ENCODE results near the gene SLC5A1. TPM values are rescaled to one million over a fixed set of nuclear protein-coding genes. Genes with fewer than 3 reads are reported as not detected.

SLC5A1 gene
- total and polyA plus RNA-seq, 3 donors from 2014 or later: 3.5 to 4.8 (median 4.0) TPM

GRCh38 chr22:32048069-32048468 lies 5.0 kb downstream of the SLC5A1 start:
- TF ChIP-seq CTCF (IDR thresholded peaks at IDR 0.05): no peak
- TF ChIP-seq POLR2A (IDR thresholded peaks at IDR 0.05): no peak
- no peak for DNase-seq
- Histone ChIP-seq H3K4me3 (no peak overlapping the region), H3K4me1 (no peaks in the 10 kb centered on the region), H3K36me3 (ENCODE audit: low read depth, missing control alignments) (no peaks in the 10 kb centered on the region), H3K9me3 (no peaks in the 10 kb centered on the region), H3K27ac (no peak overlapping the region), H3K27me3 (no peaks in the 10 kb centered on the region)
- intact Hi-C loops (cut with DNase I; ENCODE audit: low total_unique reads): no loop called here
- 43 to 66% methylated on average over 2 of the region's 2 CpGs for WGBS, 2 donors

DNA sequence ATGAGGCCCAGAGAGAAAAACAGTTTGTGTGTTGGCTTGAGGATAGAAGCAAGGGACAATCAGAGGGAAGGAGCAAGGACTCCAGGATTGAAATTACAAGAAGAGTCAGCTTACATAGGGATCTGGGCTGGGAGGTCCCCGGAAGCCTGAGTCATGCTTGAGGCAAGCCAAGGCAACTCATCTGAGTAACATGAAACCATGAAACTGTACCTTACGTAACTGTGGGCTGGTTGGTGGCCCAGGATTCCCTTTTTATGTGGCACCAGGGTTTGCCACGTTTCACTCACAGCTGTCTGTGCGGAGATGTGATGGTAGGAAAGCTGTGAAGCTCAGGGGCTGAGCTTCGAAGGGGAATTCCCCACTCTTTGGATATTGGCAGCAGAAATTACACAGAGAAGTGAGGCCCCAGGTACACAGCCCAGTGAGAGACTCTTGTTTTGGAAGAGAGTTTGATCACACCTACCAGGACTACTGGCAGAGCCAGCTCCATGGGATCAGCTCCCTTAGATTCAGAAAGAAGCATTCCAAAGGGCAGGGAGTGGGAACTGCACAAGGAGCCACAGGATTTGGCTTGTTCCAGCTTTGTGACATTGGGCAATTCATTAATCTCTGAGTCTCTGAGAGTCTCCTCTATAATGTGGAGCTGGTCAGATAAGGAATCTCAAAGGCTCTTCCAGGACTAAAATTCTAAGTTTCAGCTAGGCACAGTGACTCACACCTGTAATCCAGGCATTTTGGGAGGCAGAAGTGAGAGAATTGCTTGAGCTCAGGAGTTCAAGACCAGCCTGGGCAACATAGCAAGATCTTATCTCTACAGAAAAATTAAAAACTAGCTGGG lies 7.8 kb downstream of the SLC5A1 start:
- Histone ChIP-seq H3K27me3 (no peaks in the 10 kb centered on the region), H3K36me3 (ENCODE audit: low read depth, missing control alignments) (no peaks in the 10 kb centered on the region), H3K9me3 (no peaks in the 10 kb centered on the region), H3K27ac (no peak overlapping the region), H3K4me3 (no peak overlapping the region), H3K4me1 (no peaks in the 10 kb centered on the region)
- 73 to 79% methylated on average over 5 of the region's 5 CpGs for WGBS, 2 donors
- TF ChIP-seq POLR2A (IDR thresholded peaks at IDR 0.05) (no peak), CTCF (IDR thresholded peaks at IDR 0.05) (no peak)
- DNase-seq: peak; percentile 19
- intact Hi-C loops (cut with DNase I; ENCODE audit: low total_unique reads): no loop called here

GRCh38 chr22:32052244-32052643 lies 9.2 kb downstream of the SLC5A1 start:
- intact Hi-C loops (cut with DNase I; ENCODE audit: low total_unique reads): no loop called here
- 84 to 88% methylated on average over 2 of the region's 2 CpGs for WGBS, 2 donors
- TF ChIP-seq POLR2A (IDR thresholded peaks at IDR 0.05) (no peak), CTCF (IDR thresholded peaks at IDR 0.05) (no peak)
- no peak overlapping the region for H3K27ac ChIP-seq
- no peak for DNase-seq
- H3K27me3 ChIP-seq: no peaks in the 10 kb centered on the region
- H3K4me1 ChIP-seq: no peaks in the 10 kb centered on the region
- no peak overlapping the region for H3K4me3 ChIP-seq
- H3K9me3 ChIP-seq: no peaks in the 10 kb centered on the region
- no peaks in the 10 kb centered on the region for H3K36me3 ChIP-seq (ENCODE audit: low read depth, missing control alignments)

DNA sequence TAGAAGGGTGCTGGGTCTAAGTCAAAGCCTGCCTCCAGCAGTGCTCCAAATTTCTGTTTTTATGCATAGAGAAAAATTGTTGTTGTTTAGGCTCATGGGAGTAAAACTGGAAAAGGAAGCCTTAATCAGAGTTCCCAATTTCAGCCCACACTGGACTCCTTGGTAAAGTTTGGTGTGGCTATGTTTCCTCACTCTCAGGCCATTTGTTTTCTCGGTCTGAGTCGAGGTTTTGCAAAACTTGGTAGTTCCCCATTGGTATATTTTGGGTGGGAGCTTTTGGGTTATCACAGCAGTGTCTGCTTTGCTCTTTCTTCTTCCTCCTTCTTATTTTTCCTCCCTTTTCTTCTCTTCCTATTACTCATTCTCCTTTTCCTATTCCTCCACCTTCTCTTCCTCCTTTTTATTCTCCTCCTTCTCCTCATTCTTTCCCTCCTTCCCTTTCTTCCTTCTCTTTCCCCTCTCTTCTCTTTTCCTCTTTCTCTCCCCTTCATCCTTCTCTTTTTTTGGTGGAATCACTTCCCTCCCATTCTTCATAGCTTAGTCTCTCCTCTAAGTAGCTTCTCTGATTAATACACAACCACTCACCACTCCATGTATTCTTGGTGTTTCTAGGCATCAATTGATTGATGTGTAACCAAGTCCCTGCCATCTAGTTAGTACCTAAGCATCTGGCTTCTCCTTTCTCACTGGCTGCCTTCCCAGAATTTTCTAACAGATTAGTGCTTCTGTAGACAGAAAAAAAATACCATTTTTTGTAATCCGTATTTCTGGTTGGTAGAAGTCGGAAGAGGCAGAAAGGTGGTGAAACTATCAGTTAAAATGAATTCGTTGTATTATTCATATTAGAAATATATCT lies 10.1 kb downstream of the SLC5A1 start:
- intact Hi-C loops (cut with DNase I; ENCODE audit: low total_unique reads): no loop called here

More for the DNA sequence above, 10.1 kb downstream of the SLC5A1 start:
- no peak for DNase-seq
- Histone ChIP-seq H3K27me3 (no peaks in the 10 kb centered on the region), H3K27ac (no peak overlapping the region), H3K36me3 (ENCODE audit: low read depth, missing control alignments) (no peaks in the 10 kb centered on the region), H3K9me3 (no peaks in the 10 kb centered on the region), H3K4me3 (no peak overlapping the region), H3K4me1 (no peaks in the 10 kb centered on the region)
- WGBS, 2 donors: 82 to 87% methylated on average over 5 of the region's 5 CpGs
- TF ChIP-seq CTCF (IDR thresholded peaks at IDR 0.05): no peak
- TF ChIP-seq POLR2A (IDR thresholded peaks at IDR 0.05): no peak
